ENCODE data around the gene WWTR1.

Gene WWTR1

DNA sequence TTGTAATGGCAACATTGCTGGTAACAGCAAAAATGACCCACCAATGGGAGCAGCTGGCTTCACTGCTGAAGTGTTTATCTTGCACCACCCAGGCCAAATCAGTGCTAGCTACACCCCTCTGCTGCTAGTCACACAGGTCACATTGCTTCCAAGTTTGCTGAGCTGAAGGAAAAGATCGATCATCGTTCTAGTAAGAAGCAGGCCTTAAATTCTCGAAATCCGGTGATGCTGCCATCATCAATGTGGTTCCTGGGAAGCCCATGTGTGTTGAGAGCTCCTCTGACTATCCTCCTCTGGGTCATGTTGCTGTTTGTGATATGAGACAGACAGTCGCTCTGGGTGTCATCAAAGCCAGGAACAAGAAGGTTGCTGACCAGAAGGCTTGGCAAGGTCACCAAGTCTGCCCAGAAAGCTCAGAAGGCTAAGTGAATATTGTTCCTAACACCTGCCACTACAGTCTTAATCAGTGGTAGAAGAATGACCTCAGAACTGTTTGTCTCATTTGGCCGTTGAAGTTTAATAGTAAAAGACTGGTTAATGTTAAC, 162.2 kb downstream of the WWTR1 start:
- DNase-seq (ENCODE audit: low read depth): no peak

- no peak for DNase-seq (ENCODE audit: low read depth)
Observed at GRCh38 chr3:149494759-149495580, 162.9 kb downstream of the WWTR1 start.

GRCh38 chr3:149494022-149494758, 163.6 kb downstream of the WWTR1 start:
- no peak for DNase-seq (ENCODE audit: low read depth)

- no peak for DNase-seq (ENCODE audit: low read depth)
Observed at GRCh38 chr3:149493315-149494021, 164.4 kb downstream of the WWTR1 start.

DNA sequence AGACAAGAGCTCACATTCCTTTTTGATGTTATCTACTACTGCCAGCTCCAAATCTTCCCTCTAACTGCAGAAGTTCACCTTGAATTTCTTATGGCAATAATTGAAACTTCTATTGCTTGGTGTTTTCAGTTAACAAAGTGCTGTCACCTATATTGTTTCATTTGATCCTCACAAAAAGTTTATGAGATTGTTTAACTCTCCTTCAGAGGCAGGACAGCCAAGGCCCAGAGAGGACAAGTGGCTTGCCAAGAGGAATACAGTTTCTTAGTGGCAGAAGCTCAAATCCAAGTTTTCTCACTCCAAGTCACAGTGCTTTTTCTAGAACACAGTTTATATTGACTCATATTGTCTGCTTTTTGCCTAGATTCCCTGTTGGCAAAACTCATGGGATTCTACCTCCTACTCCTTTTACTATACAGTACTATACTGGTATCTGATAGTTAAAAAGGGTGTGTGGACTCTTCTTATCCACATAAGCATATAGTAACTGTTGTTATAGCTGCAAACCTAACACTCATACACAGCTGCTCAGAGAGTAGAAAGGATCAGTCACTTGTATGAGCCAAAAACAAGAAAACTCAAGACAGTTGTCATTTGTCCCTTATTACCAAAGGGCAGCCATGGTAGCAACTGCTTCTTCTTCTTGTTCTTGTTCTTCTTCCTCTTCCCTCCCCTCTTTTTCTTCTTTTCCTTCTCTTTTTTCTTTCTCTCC, 167.4 kb downstream of the WWTR1 start:
- no peak for DNase-seq (ENCODE audit: low read depth)

DNA sequence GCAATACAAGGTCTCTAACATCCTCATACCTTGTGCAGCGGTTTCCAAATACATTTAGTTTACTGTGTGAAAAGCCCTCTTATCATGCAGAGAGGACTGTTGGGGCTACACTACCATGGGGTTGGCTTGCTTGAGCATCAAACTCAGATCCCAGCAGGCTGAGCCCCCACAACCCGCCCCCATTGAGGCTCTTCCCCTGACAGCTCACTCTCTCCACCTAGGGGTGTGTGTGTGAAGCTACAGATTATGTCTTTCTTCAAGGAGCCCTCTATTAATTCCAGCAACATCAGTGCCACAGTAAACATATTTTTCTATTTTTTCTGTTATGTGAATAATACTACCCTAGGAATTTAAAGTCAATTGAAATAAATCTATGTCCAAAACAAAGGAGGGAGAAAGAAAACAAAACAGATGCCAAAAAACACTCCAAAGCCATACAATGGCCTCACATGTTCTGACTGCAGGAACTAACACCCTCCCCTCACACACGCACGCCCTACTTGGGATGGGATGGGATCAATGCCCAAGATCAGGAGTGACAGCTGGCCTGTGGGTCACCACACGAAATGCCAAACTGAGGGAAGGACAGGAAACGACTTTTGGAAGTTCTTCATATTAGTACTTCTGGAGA, 168.7 kb downstream of the WWTR1 start:
- DNase-seq (ENCODE audit: low read depth): no peak

DNA sequence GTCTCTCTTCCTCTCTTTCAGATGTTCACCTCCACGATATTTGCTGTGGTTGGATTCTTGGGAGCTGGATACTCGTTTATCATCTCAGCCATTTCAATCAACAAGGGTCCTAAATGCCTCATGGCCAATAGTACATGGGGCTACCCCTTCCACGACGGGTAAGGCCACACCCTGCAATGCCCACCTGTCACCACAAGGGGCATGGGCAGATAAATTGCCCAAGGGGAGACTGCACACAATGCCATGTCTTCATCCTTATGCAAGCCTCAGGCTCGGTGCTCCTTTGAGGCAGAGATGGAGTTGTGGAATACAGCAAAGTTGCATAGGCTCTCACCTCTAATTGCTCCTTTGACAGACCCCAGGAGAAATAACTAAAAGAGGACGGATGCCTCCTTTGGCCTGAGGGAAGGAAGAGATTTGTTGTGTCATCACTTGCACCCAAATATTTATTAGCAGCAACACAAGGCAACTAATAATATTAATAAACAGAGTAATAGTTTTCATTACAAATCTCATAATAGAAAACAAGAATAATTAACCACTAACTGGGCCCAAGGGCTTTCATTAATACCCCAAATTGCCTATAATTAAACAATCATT, 170.1 kb downstream of the WWTR1 start:
- no peak for DNase-seq (ENCODE audit: low read depth)

DNA sequence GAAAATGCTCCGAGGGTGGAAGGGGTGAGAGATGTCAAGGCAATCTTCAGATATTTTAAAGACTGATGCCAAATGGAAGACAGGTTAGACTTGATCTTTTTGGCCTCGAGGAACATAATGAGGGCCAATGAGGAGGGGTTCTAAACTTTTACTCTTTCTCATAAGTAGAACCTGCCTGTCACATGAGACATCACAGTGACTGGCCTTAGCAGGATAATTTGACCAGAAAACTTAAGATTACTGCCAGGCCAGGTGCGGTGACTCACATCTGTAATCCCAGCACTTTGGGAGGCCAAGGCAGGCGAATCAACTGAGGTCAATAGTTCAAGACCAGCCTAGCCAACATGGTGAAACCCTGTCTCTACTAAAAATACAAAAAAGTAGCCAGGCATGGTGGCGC, 171.1 kb downstream of the WWTR1 start:
- no peak for DNase-seq (ENCODE audit: low read depth)

DNA sequence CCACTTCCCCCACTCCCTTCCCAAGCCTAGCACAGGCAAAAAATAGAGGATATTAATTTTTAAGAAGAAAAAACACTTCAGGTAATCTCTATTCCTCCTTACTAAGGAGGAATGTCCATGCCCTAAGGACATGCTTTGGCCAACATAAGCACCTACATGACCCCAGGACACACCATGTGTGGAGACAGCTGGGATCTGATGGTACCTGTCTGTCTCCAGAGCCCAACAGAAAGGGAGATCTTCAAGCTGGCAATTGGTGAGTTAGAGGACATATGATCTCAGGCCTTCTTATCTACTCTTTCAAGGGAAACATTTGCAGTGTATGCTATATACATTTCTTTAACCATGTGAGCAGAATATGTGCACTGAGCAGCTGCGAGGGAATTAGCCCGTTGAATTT, 176.3 kb downstream of the WWTR1 start:
- DNase-seq (ENCODE audit: low read depth): no peak

- DNase-seq (ENCODE audit: low read depth): no peak
Observed at GRCh38 chr3:149481056-149481455, 176.8 kb downstream of the WWTR1 start.

DNA sequence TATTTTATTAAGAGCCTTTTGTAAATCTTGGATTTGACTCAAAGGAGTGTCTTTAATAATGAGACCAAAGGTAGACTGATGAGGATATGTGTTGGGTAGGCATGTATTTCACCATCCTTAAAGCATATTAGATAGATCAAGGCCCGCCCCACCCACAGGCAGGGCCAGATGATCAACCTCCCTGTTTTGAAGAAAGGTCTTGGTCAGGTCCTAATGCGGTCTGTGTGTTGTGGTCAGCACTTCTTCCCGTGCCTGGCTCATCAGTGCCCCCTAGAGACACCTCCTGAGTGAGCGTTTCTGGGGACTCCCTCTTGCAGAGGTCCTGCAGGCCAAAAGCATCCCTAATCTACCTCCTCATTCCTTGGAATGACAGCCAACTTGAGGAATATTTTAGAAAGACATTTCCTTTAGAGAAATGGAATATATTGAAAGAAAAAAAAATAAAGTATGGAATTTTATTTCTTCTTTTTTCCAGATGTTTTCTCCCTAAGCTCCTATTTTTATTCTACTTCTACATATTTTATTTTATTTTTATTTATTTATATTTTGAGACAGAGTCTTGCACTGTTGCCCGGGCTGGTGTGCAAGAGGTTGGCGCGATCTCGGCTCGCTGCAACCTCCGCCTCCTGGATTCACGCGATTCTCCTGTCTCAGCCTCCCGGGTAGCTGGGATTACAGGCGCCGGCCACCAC, 177.4 kb downstream of the WWTR1 start:
- no peak for DNase-seq (ENCODE audit: low read depth)

DNA sequence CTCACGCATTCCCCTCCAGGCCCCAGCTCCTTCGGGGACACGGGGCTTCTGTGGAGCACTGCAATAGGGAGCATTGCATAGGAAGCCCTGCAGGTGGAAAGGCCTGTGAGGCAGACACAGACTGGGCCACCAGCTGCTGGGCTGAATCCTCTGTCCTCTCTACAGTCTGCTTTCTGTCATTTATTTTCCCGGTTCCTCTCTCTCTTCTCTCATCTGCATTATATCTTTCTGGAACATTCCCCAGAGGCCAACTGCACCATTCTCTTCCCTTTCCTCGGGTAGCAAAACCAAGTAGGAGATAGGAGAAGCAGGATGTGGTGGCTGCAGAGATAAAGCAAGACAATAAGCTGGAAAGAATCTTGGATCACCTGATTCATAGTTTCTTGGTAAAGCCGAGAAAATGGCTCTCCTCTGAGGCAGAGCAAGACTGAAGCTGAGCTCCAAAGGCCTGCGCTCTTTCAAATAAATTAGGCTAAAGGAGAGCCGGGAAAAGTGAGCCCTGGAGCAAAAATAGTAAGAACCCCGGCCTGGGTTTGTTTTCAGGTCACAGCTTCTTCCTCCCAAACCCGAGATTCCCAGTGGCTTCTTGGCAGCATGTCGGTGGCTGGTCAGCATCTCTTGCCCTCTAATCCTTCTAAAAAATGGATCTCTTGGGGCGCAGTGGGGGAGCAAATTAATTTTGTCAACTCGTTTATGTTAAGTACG, 178.1 kb downstream of the WWTR1 start:
- DNase-seq (ENCODE audit: low read depth): no peak

DNA sequence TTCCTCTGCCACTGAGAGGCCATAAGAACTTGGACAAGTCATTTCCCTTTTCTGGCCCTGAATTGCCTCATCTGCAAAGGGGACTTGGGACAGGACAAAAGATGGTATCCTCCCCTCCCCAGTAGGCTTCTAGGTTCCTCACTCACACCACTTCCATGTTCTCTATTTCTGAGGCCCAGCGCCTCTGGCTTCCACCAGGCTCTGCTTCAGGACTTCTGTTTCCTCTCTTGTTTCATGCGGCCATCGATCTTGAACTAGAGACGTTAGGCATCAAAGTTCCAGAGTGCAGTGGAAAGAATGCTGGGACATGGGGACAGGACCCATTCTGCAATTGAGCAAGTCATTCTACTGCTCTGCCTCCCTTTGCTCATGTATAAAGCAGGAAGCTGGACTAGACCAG, 181.6 kb downstream of the WWTR1 start:
- no peak for DNase-seq (ENCODE audit: low read depth)

GRCh38 chr3:149475451-149476060, 182.3 kb downstream of the WWTR1 start:
- no peak for DNase-seq (ENCODE audit: low read depth)

GRCh38 chr3:149474250-149474817, 183.5 kb downstream of the WWTR1 start, which contains the start of gene TM4SF4:
Gene TM4SF4, plus strand, starts transcription at chr3:149474697. Its CDS starts 181 bp downstream, at chr3:149474878.
- no peak for DNase-seq (ENCODE audit: low read depth)

GRCh38 chr3:149473357-149474249, 184.2 kb downstream of the WWTR1 start:
- no peak for DNase-seq (ENCODE audit: low read depth)

- DNase-seq (ENCODE audit: low read depth): no peak
Observed at GRCh38 chr3:149472030-149472797, 185.6 kb downstream of the WWTR1 start.
